Testis (tissue), 2 donors: ENCODE results near the gene NAT9.

Source experiments
- POLR2A ChIP-seq: fragments of 450-650 bp; IDR thresholded peaks from one replicate; pipeline ENCODE4 v1.6.1; 2017; ENCODE audit warnings: antibody characterized with exemption, mild to moderate bottlenecking, moderate library complexity
- TF ChIP-seq, protein P1 (sequence below), 3 experiments: fragments of 450-650 bp in 2 of 3; fragments of 200-600 bp in 1 of 3; sonication (generic) in 1 of 3; IDR thresholded peaks; one replicate each; pipeline ENCODE4 v1.5.1; 2016 to 2019; ENCODE audit warnings: antibody characterized with exemption in 3 of 3, mild to moderate bottlenecking in 2 of 3, moderate library complexity in 1 of 3

DNA sequence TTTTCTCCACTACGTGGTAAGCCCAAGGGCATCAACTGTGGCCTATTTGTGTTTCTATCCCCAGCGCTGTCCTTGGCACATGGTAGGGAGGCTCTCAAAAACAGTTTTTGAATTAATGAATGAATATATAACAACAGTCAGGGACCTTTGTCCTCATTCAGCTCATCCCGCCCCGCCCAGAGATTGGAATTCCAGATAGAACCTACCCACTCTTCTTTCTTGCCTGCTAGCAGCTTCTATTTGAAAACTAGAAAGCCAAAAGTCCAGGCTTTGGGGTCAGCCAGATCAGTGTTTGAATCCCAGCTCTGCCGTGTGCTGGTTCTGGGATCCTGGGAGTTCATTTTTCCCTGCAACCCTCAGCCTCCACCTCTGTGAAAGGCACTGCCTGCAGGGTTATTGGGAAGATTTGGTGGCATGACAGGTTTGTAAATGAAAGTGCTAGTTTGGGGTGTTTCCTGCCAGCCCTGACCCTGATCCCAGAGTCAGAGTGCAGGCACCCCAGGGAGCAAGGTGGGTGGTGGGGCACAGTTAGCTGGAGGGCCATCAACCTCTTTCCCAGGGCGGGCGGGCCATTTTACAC is 23.2 kb downstream of the NAT9 start:
- no peak for TF ChIP-seq POLR2A
- TF ChIP-seq, protein P1, sequence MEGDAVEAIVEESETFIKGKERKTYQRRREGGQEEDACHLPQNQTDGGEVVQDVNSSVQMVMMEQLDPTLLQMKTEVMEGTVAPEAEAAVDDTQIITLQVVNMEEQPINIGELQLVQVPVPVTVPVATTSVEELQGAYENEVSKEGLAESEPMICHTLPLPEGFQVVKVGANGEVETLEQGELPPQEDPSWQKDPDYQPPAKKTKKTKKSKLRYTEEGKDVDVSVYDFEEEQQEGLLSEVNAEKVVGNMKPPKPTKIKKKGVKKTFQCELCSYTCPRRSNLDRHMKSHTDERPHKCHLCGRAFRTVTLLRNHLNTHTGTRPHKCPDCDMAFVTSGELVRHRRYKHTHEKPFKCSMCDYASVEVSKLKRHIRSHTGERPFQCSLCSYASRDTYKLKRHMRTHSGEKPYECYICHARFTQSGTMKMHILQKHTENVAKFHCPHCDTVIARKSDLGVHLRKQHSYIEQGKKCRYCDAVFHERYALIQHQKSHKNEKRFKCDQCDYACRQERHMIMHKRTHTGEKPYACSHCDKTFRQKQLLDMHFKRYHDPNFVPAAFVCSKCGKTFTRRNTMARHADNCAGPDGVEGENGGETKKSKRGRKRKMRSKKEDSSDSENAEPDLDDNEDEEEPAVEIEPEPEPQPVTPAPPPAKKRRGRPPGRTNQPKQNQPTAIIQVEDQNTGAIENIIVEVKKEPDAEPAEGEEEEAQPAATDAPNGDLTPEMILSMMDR (IDR thresholded peaks at IDR 0.05), result no peak
